HCT116 (cell line): ENCODE data around the gene TGM4. TPM values are rescaled to one million over a fixed set of nuclear protein-coding genes. Genes with fewer than 3 reads are reported as not detected.
A peak's percentile ranks its signal among the peaks of the same experiment; 100 is the strongest.

Experiments
- ATAC-seq: fragments of 200-7000 bp; cut with Tn5 transposase; 2 replicates; pipeline ENCODE4 v1.9.1; 2020; ENCODE audit warnings: mild to moderate bottlenecking, moderate library complexity
- BruUV-seq: library from RNA; stranded (reverse); fragments of 400-500 nt; replicated peaks from 2 replicates; lab custom pipeline; 2021; lab: Mats Ljungman, UMichigan
- CTCF ChIA-PET: fragments of 300-600 bp; sonication (Branson Sonifier 250); formaldehyde crosslinking; loops from one replicate; lab custom pipeline; 2021; ENCODE audit warnings: antibody characterized with exemption; lab: Charles Lee
- POLR2A ChIA-PET: fragments of 300-600, 350-600 bp; sonication (Branson Sonifier 250); formaldehyde crosslinking; loops from one replicate; lab custom pipeline; 2021; ENCODE audit warnings: antibody characterized with exemption; lab: Charles Lee
- RAD21 ChIA-PET, 2 experiments: fragments of 300-600 bp; sonication (Branson Sonifier 250); formaldehyde crosslinking; loops; one replicate each; lab custom pipeline; 2023; ENCODE audit warnings: low total read pairs in 2 of 2; ENCODE audit not compliant: uncharacterized antibody in 2 of 2, unreplicated experiment in 2 of 2, low non-redundant PET in 1 of 2; lab: Charles Lee
- DNase-seq: peaks from one replicate; pipeline ENCODE4 v3.0.0-alpha.2; 2010; ENCODE audit warnings: low read depth, low spot score
- H2AFZ ChIP-seq: fragments of 200-600 bp; shearing (Covaris generic), sonication (generic); 2 replicates; pipeline ENCODE4 v1.6.1; 2017; ENCODE audit warnings: low read depth, mixed run types, mixed read lengths, antibody characterized with exemption, low read length; ENCODE audit not compliant: poor library complexity, severe bottlenecking
- H3K27ac ChIP-seq: 2 replicates; pipeline ENCODE4 v1.5.1; 2012; ENCODE audit warnings: low read depth, low read length
- H3K27me3 ChIP-seq: fragments of 200-600 bp; sonication (generic); 2 replicates; pipeline ENCODE4 v1.6.1; 2016; ENCODE audit warnings: mixed run types, low read length, mixed read lengths; ENCODE audit not compliant: insufficient read depth
- H3K36me3 ChIP-seq, 2 experiments: fragments of 200-500 bp in 1 of 2; fragments of 200-600 bp in 1 of 2; sonication (Bioruptor generic) in 1 of 2; sonication (generic) in 1 of 2; 2 replicates each; pipeline versions ENCODE4 v1.5.1 to v1.6.1; 2014 to 2016; ENCODE audit warnings: low read length in 2 of 2, inconsistent platforms in 1 of 2, mixed read lengths in 1 of 2, mixed run types in 1 of 2; ENCODE audit not compliant: insufficient read depth in 2 of 2, control insufficient read depth in 1 of 2
- H3K4me1 ChIP-seq, 2 experiments: fragments of 200-600 bp in 1 of 2; sonication (generic) in 1 of 2; 2 replicates each; pipeline versions ENCODE4 v1.5.1 to v1.6.1; 2012 to 2017; ENCODE audit warnings: low read length in 2 of 2, inconsistent platforms in 1 of 2, mild to moderate bottlenecking in 1 of 2, mixed read lengths in 1 of 2, mixed run types in 1 of 2, moderate library complexity in 1 of 2; ENCODE audit not compliant: insufficient read depth in 2 of 2, control insufficient read depth in 1 of 2
- H3K4me2 ChIP-seq: fragments of 200-600 bp; sonication (generic); 2 replicates; pipeline ENCODE4 v1.6.1; 2017; ENCODE audit warnings: mixed run types, low read length, mixed read lengths
- H3K4me3 ChIP-seq, 2 experiments: fragments of 200-600 bp in 1 of 2; sonication (generic) in 1 of 2; replicated peaks in 1 of 2; 2 replicates each; pipeline ENCODE4 v1.5.1; 2011 to 2016; ENCODE audit warnings: low read length in 2 of 2, control low read depth in 1 of 2, low read depth in 1 of 2, mild to moderate bottlenecking in 1 of 2, mixed read lengths in 1 of 2, mixed run types in 1 of 2
- H3K79me2 ChIP-seq: fragments of 200-600 bp; sonication (generic); 2 replicates; pipeline ENCODE4 v1.6.1; 2017; ENCODE audit warnings: mild to moderate bottlenecking, mixed run types, low read length, moderate library complexity, mixed read lengths; ENCODE audit not compliant: insufficient read depth
- H3K9ac ChIP-seq: fragments of 200-600 bp; sonication (generic); 2 replicates; pipeline ENCODE4 v1.6.1; 2016; ENCODE audit warnings: low read length, mixed read lengths
- H3K9me2 ChIP-seq: fragments of 200-600 bp; sonication (generic), shearing (Covaris generic); 2 replicates; pipeline ENCODE4 v1.6.1; 2017; ENCODE audit warnings: mixed run types, mild to moderate bottlenecking, moderate library complexity; ENCODE audit not compliant: insufficient read depth
- H3K9me3 ChIP-seq, 2 experiments: fragments of 200-500 bp in 1 of 2; fragments of 200-600 bp in 1 of 2; sonication (Bioruptor generic) in 1 of 2; sonication (generic) in 1 of 2; 2 replicates each; pipeline ENCODE4 v1.6.1; 2014 to 2017; ENCODE audit warnings: low read length in 2 of 2, mixed read lengths in 2 of 2, inconsistent platforms in 1 of 2, low read depth in 1 of 2, mild to moderate bottlenecking in 1 of 2, mixed run types in 1 of 2, moderate library complexity in 1 of 2; ENCODE audit not compliant: control insufficient read depth in 1 of 2, insufficient read depth in 1 of 2
- H4K20me1 ChIP-seq: fragments of 200-600 bp; sonication (generic), shearing (Covaris generic); 2 replicates; pipeline ENCODE4 v1.6.1; 2017; ENCODE audit warnings: mixed run types, mild to moderate bottlenecking, moderate library complexity; ENCODE audit not compliant: insufficient read depth
- CBX3 ChIP-seq: IDR thresholded peaks from 2 replicates; pipeline ENCODE4 v1.6.1; 2012; ENCODE audit warnings: low read depth
- CEBPB ChIP-seq: IDR thresholded peaks from 2 replicates; pipeline ENCODE4 v1.6.1; 2012; ENCODE audit warnings: low read depth
- ELF1 ChIP-seq: IDR thresholded peaks from 2 replicates; pipeline ENCODE4 v1.6.1; 2012; ENCODE audit warnings: low read depth, borderline replicate concordance
- EZH2 ChIP-seq: fragments of 200-600 bp; sonication (generic); IDR thresholded peaks from 2 replicates; pipeline ENCODE4 v1.6.1; 2017; ENCODE audit warnings: antibody characterized with exemption, mixed run types
- FOSL1 ChIP-seq: IDR thresholded peaks from 2 replicates; pipeline ENCODE4 v1.6.1; 2012; ENCODE audit warnings: low read depth
- JUND ChIP-seq: IDR thresholded peaks from 2 replicates; pipeline ENCODE4 v1.6.1; 2012
- POLR2A ChIP-seq: IDR thresholded peaks from 2 replicates; pipeline ENCODE4 v1.7.0; 2011; ENCODE audit warnings: borderline replicate concordance; ENCODE audit not compliant: insufficient read depth, insufficient read length; ENCODE audit errors: extremely low read depth
- POLR2AphosphoS5 ChIP-seq: IDR thresholded peaks from 2 replicates; pipeline ENCODE4 v1.6.1; 2011; ENCODE audit warnings: mild to moderate bottlenecking, low read depth, low read length, moderate library complexity
- RAD21 ChIP-seq: IDR thresholded peaks from 2 replicates; pipeline ENCODE4 v1.6.1; 2012; ENCODE audit warnings: low read depth, mild to moderate bottlenecking
- SP1 ChIP-seq: IDR thresholded peaks from 2 replicates; pipeline ENCODE4 v1.6.1; 2012; ENCODE audit warnings: low read depth
- SRF ChIP-seq: IDR thresholded peaks from 2 replicates; pipeline ENCODE4 v1.6.1; 2012; ENCODE audit warnings: low read depth
- YY1 ChIP-seq: IDR thresholded peaks from 2 replicates; pipeline ENCODE4 v1.6.1; 2011; ENCODE audit warnings: low read length, low read depth, moderate library complexity, mild to moderate bottlenecking; ENCODE audit not compliant: insufficient replicate concordance; ENCODE audit errors: extremely low read depth
- intact Hi-C: fragments of 100-400 bp; cut with micrococcal nuclease; formaldehyde crosslinking; loops from 2 replicates; pipeline ENCODE4 v1.10.0; 2022
- total RNA-seq: library from RNA; stranded (reverse); gene quantifications from one replicate; pipeline ENCODE4 v1.2.1, GENCODE V29; 2021; ENCODE audit not compliant: unreplicated experiment
- TF ChIP-seq, protein P1 (sequence below), 3 experiments: fragments of 200-600 bp in 1 of 3; sonication (generic) in 1 of 3; IDR thresholded peaks in 2 of 3; conservative IDR thresholded peaks in 1 of 3; 2 replicates each; pipeline ENCODE4 v1.5.1; 2012 to 2017; ENCODE audit warnings: low read depth in 2 of 3, low read length in 2 of 3, antibody characterized with exemption in 1 of 3, borderline replicate concordance in 1 of 3, control low read depth in 1 of 3, mild to moderate bottlenecking in 1 of 3, mixed read lengths in 1 of 3, mixed run types in 1 of 3, moderate library complexity in 1 of 3; ENCODE audit not compliant: insufficient read depth in 1 of 3
- TF ChIP-seq, protein P2 (sequence below): IDR thresholded peaks from 2 replicates; pipeline ENCODE4 v1.6.1; 2012
- TF ChIP-seq, protein P3 (sequence below): IDR thresholded peaks from 2 replicates; pipeline ENCODE4 v1.6.1; 2012

TGM4 gene
- total RNA-seq, 1 experiment from 2014 or later = not detected

DNA sequence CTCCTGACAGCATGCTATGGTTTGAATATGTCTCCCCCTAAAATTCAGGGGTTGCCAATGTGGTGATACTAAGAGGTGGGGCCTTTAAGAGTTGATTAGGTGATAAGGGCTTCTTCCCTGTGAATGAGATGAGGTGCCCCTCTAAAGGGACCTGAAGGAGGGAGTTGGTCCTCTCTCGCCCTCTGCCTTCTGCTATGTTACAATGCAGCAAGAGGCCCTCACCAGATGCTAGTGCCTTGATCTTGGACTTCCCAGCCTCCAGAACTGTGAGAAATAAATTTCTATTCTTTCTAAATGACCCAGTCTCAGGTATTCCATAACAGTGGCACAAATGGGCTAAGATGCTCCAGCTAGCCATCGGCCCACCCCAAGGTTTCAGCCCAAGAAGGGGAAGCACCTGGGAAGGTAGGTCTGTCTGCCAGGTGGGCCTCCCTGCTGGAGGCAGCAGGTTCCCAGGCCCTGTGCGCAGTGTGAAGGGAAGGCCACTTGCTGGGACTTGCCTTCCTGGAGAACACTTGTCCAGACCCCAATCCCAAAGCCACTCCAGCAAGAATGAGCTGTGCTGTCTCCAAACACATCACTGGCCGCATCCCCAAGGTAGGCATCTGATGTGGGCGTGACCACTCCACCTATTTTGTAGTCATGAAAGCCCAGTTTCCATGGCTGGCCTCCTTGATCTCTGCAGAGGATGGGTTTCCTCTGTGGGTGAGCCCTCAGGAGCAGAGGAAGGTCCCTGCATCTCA lies 9.0 kb downstream of the TGM4 start:
- H3K79me2 ChIP-seq = no peaks in the 10 kb centered on the region
- H4K20me1 ChIP-seq = no peaks in the 10 kb centered on the region
- peak overlapping the region; percentile 54 for H3K27ac ChIP-seq
- peak overlapping the region; percentile 64 for H2AFZ ChIP-seq
- RAD21 ChIA-PET = no interaction called here
- ATAC-seq (peak; percentile 18), DNase-seq (no peak)
- peak overlapping the region; percentile 59 for H3K9ac ChIP-seq
- POLR2A ChIA-PET = no interaction called here
- H3K9me2 ChIP-seq = no peaks in the 10 kb centered on the region
- H3K4me1 ChIP-seq = peaks cover 40 to 51% of the 10 kb centered on the region in 2 experiments
- peak overlapping the region in 1 of 2 experiments; percentile 16; a peak in 2 of 4 replicates for H3K4me3 ChIP-seq
- intact Hi-C loops = no loop called here
- BruUV-seq = no TSS peak
- CTCF ChIA-PET = no interaction called here
- no peaks in the 10 kb centered on the region for H3K27me3 ChIP-seq
- no peaks in the 10 kb centered on the region for H3K9me3 ChIP-seq
- no peaks in the 10 kb centered on the region for H3K36me3 ChIP-seq
- H3K4me2 ChIP-seq = peak overlapping the region; percentile 83
- TF ChIP-seq, protein P1, sequence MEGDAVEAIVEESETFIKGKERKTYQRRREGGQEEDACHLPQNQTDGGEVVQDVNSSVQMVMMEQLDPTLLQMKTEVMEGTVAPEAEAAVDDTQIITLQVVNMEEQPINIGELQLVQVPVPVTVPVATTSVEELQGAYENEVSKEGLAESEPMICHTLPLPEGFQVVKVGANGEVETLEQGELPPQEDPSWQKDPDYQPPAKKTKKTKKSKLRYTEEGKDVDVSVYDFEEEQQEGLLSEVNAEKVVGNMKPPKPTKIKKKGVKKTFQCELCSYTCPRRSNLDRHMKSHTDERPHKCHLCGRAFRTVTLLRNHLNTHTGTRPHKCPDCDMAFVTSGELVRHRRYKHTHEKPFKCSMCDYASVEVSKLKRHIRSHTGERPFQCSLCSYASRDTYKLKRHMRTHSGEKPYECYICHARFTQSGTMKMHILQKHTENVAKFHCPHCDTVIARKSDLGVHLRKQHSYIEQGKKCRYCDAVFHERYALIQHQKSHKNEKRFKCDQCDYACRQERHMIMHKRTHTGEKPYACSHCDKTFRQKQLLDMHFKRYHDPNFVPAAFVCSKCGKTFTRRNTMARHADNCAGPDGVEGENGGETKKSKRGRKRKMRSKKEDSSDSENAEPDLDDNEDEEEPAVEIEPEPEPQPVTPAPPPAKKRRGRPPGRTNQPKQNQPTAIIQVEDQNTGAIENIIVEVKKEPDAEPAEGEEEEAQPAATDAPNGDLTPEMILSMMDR (IDR thresholded peaks at IDR 0.05 in 2 of 3, conservative IDR thresholded peaks at IDR 0.05 in 1 of 3; ENCODE audit: borderline replicate concordance in 1 of 3, insufficient read depth in 1 of 3, low read depth in 2 of 3, low read length in 2 of 3) = peak in 1 of 3 experiments; percentile 24; a peak in 1 of 6 replicates
- TF ChIP-seq ELF1 = no peak
- TF ChIP-seq CBX3 = 0 out of 2 replicates have a peak, but pooled peaks have one; percentile 13
- TF ChIP-seq, protein P2, sequence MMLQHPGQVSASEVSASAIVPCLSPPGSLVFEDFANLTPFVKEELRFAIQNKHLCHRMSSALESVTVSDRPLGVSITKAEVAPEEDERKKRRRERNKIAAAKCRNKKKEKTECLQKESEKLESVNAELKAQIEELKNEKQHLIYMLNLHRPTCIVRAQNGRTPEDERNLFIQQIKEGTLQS = no peak
- TF ChIP-seq RAD21 = peak; percentile 21; the same call in 1 of the 2 replicates

DNA sequence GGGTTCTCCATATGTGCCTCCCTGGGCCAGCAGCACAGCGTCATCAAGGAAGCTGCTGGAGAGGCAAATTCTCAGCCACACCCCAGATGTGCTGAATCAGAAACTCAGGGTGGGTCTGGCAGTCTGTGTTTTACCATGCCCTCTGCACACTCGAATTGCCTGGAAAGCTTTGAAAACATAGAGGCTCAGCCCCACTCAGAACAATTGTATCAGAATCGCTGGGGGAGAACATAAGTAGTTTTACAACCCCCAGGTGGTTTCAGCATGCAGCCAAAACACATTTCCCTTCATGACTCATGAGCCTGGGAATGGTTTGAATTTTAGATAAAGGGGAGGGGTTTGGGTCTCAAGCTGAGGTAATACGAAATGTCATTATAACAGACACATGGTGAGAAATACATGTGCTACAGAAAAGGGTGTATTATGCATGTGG lies 9.6 kb downstream of the TGM4 start:
- peak overlapping the region; percentile 54 for H3K27ac ChIP-seq
- peaks cover 40 to 51% of the 10 kb centered on the region in 2 experiments for H3K4me1 ChIP-seq
- DNase-seq (peak; percentile 35), ATAC-seq (peak; percentile 48)
- H3K36me3 ChIP-seq = no peaks in the 10 kb centered on the region
- BruUV-seq = no TSS peak
- peak overlapping the region; percentile 83 for H3K4me2 ChIP-seq
- intact Hi-C loops = no loop called here
- CTCF ChIA-PET = no interaction called here
- RAD21 ChIA-PET = no interaction called here
- H3K9me2 ChIP-seq = no peaks in the 10 kb centered on the region
- H4K20me1 ChIP-seq = no peaks in the 10 kb centered on the region
- no peaks in the 10 kb centered on the region for H3K9me3 ChIP-seq
- peak overlapping the region in 1 of 2 experiments; percentile 16; a peak in 2 of 4 replicates for H3K4me3 ChIP-seq
- POLR2A ChIA-PET = no interaction called here
- no peaks in the 10 kb centered on the region for H3K79me2 ChIP-seq
- H3K9ac ChIP-seq = peak overlapping the region; percentile 59
- peak overlapping the region; percentile 64 for H2AFZ ChIP-seq
- no peaks in the 10 kb centered on the region for H3K27me3 ChIP-seq
- peak; percentile 67 for TF ChIP-seq FOSL1
- TF ChIP-seq POLR2A = no peak
- no peak for TF ChIP-seq EZH2
- TF ChIP-seq POLR2AphosphoS5 = no peak
- peak; percentile 57 for TF ChIP-seq JUND
- no peak for TF ChIP-seq SRF
- TF ChIP-seq CEBPB = no peak
- peak; percentile 33; the same call in 1 of the 2 replicates for TF ChIP-seq SP1
- TF ChIP-seq, protein P1 (IDR thresholded peaks at IDR 0.05 in 2 of 3, conservative IDR thresholded peaks at IDR 0.05 in 1 of 3; ENCODE audit: borderline replicate concordance in 1 of 3, insufficient read depth in 1 of 3, low read depth in 2 of 3, low read length in 2 of 3) = no peak
- TF ChIP-seq, protein P3, sequence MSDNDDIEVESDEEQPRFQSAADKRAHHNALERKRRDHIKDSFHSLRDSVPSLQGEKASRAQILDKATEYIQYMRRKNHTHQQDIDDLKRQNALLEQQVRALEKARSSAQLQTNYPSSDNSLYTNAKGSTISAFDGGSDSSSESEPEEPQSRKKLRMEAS = peak; percentile 64
- no peak for TF ChIP-seq YY1
